ENCODE measurements around the gene GABRB3.

GABRB3 gene

GRCh38 chr15:26525096-26525495, 247.8 kb downstream of the GABRB3 start:
- DNase-seq = no peak

- no peak for DNase-seq
Observed at GRCh38 chr15:26521691-26522198, 251.1 kb downstream of the GABRB3 start.

- DNase-seq = no peak
Observed at GRCh38 chr15:26521130-26521529, 251.7 kb downstream of the GABRB3 start.

- DNase-seq = no peak
Observed at GRCh38 chr15:26518885-26519284, 254.0 kb downstream of the GABRB3 start.

- no peak for DNase-seq
Observed at GRCh38 chr15:26516102-26516980, 256.5 kb downstream of the GABRB3 start.

GRCh38 chr15:26504009-26504408, 268.9 kb downstream of the GABRB3 start:
- no peak for DNase-seq

Data from CD4-positive, alpha-beta T cell treated with Interleukin-17A for 4 hours (primary cell).